PC-9 (cell line): ENCODE data around the gene NETO1.

Experiments used
- EZH2 ChIP-seq: fragments of 200-600 bp; sonication (generic); IDR thresholded peaks from 2 replicates; pipeline ENCODE4 v1.8.0; 2017; ENCODE audit warnings: antibody characterized with exemption, low read depth
- TF ChIP-seq, protein P1 (sequence below): fragments of 200-600 bp; sonication (generic); conservative IDR thresholded peaks from 2 replicates; pipeline ENCODE4 v1.6.1; 2017; ENCODE audit warnings: mixed run types, antibody characterized with exemption, mild to moderate bottlenecking, moderate library complexity

DNA sequence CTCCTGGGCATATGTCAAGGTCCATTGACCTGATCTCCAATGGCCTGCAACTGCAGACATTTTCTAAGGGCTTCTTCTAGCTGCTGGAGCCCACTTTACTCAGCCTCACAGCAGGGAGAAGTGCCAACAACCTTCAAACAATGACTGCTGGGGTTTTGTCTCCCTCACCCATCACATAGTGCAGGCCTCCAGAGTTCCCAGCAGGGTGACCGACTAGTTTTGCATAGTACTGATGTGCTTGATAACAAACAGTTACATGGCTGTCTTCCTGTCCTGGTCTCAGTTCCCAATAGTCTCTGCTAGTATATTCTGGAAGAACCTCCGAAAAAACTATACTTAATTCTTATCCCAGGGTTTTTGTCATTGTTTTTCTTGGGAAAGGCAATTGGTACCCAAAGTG lies 10.4 kb upstream of the NETO1 start:
- TF ChIP-seq, protein P1, sequence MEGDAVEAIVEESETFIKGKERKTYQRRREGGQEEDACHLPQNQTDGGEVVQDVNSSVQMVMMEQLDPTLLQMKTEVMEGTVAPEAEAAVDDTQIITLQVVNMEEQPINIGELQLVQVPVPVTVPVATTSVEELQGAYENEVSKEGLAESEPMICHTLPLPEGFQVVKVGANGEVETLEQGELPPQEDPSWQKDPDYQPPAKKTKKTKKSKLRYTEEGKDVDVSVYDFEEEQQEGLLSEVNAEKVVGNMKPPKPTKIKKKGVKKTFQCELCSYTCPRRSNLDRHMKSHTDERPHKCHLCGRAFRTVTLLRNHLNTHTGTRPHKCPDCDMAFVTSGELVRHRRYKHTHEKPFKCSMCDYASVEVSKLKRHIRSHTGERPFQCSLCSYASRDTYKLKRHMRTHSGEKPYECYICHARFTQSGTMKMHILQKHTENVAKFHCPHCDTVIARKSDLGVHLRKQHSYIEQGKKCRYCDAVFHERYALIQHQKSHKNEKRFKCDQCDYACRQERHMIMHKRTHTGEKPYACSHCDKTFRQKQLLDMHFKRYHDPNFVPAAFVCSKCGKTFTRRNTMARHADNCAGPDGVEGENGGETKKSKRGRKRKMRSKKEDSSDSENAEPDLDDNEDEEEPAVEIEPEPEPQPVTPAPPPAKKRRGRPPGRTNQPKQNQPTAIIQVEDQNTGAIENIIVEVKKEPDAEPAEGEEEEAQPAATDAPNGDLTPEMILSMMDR, result no peak
- TF ChIP-seq EZH2, result no peak
